Keratinocyte (primary cell): Measurements from ENCODE around the gene LARGE1.

Experiments used
- CTCF ChIP-seq, 3 experiments: IDR thresholded peaks in 1 of 3; conservative IDR thresholded peaks in 1 of 3; optimal IDR thresholded peaks in 1 of 3; 2 replicates in 2 of 3; 3 replicates in 1 of 3; pipeline versions ENCODE3 to v1.5.1; 2011; ENCODE audit warnings: low read length in 3 of 3, mild to moderate bottlenecking in 3 of 3, moderate library complexity in 2 of 3, control low read depth in 1 of 3, inconsistent platforms in 1 of 3; ENCODE audit not compliant: insufficient read depth in 2 of 3; ENCODE audit errors: extremely low read depth in 1 of 3
- EZH2 ChIP-seq: IDR thresholded peaks from one replicate; pipeline ENCODE4 v1.6.1; 2012; ENCODE audit warnings: inconsistent platforms, mild to moderate bottlenecking, low read length, moderate library complexity

GRCh38 chr22:33756508-33756949 lies 163.7 kb downstream of the LARGE1 start:
- TF ChIP-seq CTCF (optimal IDR thresholded peaks at IDR 0.05 in 1 of 3, IDR thresholded peaks at IDR 0.05 in 1 of 3, conservative IDR thresholded peaks at IDR 0.05 in 1 of 3; ENCODE audit: extremely low read depth in 1 of 3, insufficient read depth in 2 of 3, low read length in 3 of 3) (peak in 1 of 3 experiments; percentile 25), EZH2 (no peak)
